HG02970 (cell line): ENCODE results near the gene PPP4R3A.
"Not testable (repeated sequence)": the region's sequence is repeated elsewhere in the genome, so short reads cannot be mapped to it uniquely, and the experiment has no call there.

Source experiments
- ATAC-seq: cut with Tn5 transposase; IDR thresholded peaks from one replicate; pipeline ENCODE4 v1.9.1; 2021; ENCODE audit warnings: mild to moderate bottlenecking, moderate library complexity, moderate number of reproducible peaks; ENCODE audit not compliant: unreplicated experiment, low FRiP score

PPP4R3A gene

DNA sequence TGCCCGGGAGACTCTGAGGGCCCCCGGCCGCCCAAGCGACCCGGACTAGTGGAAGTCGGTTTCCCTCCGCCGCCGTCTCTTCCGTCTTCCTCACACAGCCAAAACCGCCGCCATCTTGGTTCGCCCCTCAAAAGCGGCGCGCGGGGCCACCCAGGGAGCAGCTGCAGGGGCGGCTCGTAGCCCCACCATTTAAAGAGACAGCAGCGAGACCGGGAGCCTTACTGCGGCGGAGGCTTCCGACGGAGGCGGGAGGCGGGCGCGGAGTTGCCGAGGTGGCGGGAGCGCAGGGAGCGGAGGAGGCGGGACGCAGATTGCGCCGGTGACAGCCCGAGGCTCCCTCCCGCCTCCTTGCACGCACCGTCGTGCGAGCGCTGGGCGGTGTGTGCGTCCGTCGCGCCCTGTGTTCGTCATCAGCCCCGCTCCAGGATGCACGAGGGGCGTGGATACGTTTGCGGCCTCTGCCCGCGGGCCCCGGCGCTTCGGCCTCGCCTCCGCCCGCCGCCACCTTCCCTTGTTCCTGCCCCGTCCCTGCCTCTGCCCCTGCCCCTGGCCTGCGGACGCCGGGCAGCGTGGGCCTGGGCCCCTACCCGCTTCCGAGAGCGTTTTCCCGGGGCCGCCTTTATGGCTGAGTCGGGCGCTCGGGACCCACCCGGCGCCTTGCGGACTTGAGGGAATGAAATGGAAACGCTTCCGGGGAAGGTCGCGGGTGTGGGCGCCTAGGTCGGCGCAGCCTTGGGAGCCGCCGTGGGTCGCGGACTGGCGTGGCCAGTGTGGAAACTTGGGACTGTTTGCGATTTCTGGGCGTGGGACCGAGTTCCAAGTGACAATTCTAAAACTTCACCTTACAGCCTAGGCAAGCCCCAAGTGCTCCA is at the start of gene PPP4R3A:
Gene PPP4R3A, minus strand, starts transcription at position 140 of the 872 bp plus-strand sequence. CDS start 663 bp downstream, outside the sequence.
- ATAC-seq, result peak; percentile 89

GRCh38 chr14:91555531-91555930 is 45.4 kb upstream of the PPP4R3A start:
- no peak for ATAC-seq

GRCh38 chr14:91554535-91555332 is 44.6 kb upstream of the PPP4R3A start:
- no peak for ATAC-seq

- ATAC-seq, result no peak
These were observed 38.0 kb upstream of the PPP4R3A start for GRCh38 chr14:91548108-91548507.

DNA sequence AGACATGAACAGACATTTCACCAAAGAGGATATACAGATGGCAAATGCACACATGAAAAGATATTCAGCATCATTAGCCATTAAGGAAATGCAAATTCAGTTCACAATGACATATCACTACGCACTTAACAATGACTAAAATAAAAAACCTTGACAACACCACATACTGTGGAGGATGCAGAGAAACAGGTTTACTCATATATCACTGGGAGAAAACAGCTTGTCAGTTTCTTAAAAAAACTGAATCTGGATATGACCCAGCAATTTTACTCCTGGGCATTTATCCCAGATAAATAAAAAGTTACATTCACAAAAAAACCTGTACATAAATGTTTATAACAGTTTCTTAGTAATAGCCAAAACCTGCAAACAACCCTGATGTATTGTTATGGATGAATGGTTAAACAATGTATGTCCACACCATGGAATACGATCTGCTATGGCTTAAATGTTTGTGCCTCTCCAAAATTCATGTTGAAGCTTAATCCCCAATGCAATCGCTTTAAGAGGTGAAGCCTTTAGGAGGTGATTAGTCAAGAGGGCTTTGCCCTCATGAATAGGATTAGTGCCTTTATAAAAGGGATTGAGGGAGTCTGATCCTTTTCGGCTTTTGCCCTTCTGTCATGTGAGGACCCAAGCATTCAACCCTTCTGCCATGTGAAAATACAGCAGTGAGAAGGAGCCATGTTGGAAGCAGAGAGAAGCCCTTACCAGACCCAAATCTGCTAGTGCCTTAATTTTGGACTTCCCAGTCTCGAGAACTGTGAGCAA is 36.0 kb upstream of the PPP4R3A start:
- ATAC-seq, result no peak

GRCh38 chr14:91545204-91545603 is 35.1 kb upstream of the PPP4R3A start:
- ATAC-seq, result no peak

GRCh38 chr14:91536327-91536726 is 26.2 kb upstream of the PPP4R3A start:
- ATAC-seq, result no peak

- not testable (repeated sequence) for ATAC-seq
These were observed 23.9 kb upstream of the PPP4R3A start for GRCh38 chr14:91534059-91534458.

DNA sequence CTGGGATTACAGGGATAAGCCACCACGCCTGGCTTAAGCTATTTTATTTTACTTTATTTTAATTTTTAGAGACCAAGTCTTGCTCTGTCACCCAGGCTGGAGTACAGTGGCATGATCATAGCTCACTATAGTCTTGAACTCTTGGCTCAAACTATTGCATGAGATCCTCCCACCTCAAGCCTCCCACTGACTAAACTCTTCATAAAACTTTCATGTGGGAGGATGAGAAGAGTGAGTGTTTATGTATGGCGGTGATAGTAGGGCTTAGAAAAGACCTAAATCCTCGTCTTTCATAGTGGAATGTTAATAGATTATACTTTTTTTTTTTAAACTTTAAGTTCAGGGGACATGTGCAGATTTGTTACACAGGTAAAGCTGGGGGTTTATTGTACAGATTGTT is 23.5 kb upstream of the PPP4R3A start:
- no peak for ATAC-seq

DNA sequence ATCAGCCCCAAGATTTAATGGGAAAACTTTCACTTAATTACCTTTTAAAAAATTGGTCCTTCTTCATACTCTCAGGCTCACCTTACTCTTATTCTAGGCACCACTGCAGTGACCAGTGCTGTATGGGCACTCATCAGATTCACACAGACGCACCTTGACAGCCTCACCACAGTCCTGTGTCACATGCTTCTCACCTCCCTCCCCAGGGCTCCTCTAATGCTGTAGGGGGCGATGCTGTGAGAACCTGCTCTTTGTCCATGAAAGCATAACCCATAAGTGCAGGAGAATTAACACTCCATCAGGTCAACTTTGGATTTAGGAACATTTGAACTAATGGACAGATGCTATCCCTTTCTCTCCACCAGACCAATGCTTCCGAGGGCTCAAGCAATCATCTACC is 13.9 kb upstream of the PPP4R3A start:
- no peak for ATAC-seq

GRCh38 chr14:91521061-91521640 is 11.0 kb upstream of the PPP4R3A start:
- ATAC-seq, result no peak

GRCh38 chr14:91520138-91520537 is 10.0 kb upstream of the PPP4R3A start:
- no peak for ATAC-seq

- ATAC-seq, result no peak
These were observed 9.3 kb upstream of the PPP4R3A start for GRCh38 chr14:91519239-91520036.

DNA sequence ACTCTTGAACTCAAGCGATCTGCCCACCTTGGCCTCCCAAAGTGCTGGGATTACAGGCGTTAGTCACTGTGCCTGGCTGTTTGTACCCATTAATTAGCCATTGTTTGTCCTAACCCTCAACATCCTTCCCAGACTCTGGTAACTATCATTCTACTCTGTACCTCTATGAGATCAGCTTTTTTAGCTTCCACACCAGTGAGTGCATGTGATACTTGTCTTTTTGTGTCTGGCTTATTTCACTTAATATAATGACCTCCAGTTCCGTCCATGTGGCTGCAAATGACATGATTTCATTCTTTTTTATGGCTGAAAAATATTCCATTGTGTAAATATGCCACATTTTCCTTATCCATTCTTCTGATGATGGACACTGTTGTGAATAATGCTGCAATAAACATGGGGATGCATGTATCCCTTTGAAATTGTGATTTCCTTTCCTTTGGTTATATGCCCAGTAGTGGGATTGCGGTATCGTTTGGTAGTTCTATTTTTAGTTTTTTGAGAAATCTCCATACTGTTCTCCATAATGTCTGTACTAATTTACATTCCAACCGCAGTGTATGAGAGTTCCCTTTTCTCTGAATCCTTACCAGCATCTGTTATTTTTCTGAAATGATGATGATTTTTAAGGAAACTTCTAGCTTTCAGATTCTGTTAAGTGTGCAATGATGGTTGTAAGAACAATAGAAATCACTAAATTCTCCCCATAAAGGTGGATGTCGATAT is 6.7 kb upstream of the PPP4R3A start:
- ATAC-seq, result no peak

- ATAC-seq, result no peak
These were observed 5.9 kb upstream of the PPP4R3A start for GRCh38 chr14:91515979-91516378.

DNA sequence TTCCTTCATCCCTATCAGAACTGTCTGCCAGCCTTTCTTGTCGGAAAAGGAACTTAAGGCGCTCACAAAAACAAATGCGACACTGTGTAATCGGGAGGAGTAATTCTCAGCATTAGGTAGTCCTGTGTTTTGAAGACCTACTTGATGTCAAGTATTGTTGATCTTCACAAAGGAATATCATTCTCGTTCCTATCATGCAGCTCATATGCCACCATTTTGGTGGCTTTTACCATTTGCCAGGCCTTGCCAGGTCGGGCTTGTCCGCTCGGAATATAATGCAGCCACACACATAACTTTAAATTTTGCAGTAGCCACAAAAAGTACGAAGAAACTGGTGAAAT is 903 bp upstream of the PPP4R3A start:
- ATAC-seq, result no peak

DNA sequence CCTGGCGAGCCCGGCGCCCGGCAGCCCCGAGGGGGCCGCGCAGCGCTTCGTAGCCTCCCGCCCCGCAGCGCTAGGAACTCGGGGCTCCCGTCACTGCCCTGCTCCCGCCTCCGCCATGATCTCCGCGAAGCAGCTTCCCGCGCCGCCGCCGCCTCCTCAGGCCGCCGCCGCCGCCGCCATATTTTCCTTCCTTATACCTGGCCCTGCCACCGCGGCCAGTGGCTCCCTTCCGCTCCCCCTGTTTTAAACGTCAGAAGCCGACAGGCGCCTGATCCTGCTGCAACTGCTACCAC is 286 bp downstream of the PPP4R3A start:
- peak; percentile 26 for ATAC-seq

GRCh38 chr14:91509083-91509877 is 830 bp downstream of the PPP4R3A start:
- ATAC-seq, result peak; percentile 17
